ENCODE data around the gene GALNT12.

Gene GALNT12

GRCh38 chr9:98882569-98882923, 75.1 kb downstream of the GALNT12 start:
- no peak for DNase-seq

- DNase-seq = no peak
Observed at GRCh38 chr9:98883276-98883675, 75.8 kb downstream of the GALNT12 start.

- no peak for DNase-seq
Observed at GRCh38 chr9:98884849-98885248, 77.4 kb downstream of the GALNT12 start.

- DNase-seq = no peak
Observed at GRCh38 chr9:98885575-98886295, 78.3 kb downstream of the GALNT12 start.

GRCh38 chr9:98886691-98887229, 79.3 kb downstream of the GALNT12 start:
- DNase-seq = no peak

GRCh38 chr9:98887918-98888510, 80.5 kb downstream of the GALNT12 start:
- DNase-seq = no peak

GRCh38 chr9:98888801-98889421, 81.4 kb downstream of the GALNT12 start:
- DNase-seq = no peak

GRCh38 chr9:98890256-98890655, 82.8 kb downstream of the GALNT12 start:
- no peak for DNase-seq

GRCh38 chr9:98892288-98892687, 84.8 kb downstream of the GALNT12 start:
- DNase-seq = no peak

- no peak for DNase-seq
Observed at GRCh38 chr9:98892690-98893089, 85.2 kb downstream of the GALNT12 start.

- no peak for DNase-seq
Observed at GRCh38 chr9:98894171-98894570, 86.7 kb downstream of the GALNT12 start.

GRCh38 chr9:98894761-98895160, 87.3 kb downstream of the GALNT12 start:
- DNase-seq = no peak

- no peak for DNase-seq
Observed at GRCh38 chr9:98896632-98897031, 89.2 kb downstream of the GALNT12 start.

- no peak for DNase-seq
Observed at GRCh38 chr9:98897745-98898144, 90.3 kb downstream of the GALNT12 start.

- no peak for DNase-seq
Observed at GRCh38 chr9:98899408-98900056, 92.1 kb downstream of the GALNT12 start.

Measured in SIG-M5 (cell line).